Natural killer cell (primary cell): ENCODE results near the gene NTS. TPM values are rescaled to one million over a fixed set of nuclear protein-coding genes. Genes with fewer than 3 reads are reported as not detected.

Experiments used
- ATAC-seq, 3 donors: fragments of 150-1000 bp in 2 of 3; fragments of 200-7000 bp in 1 of 3; cut with Tn5 transposase; 1 replicate in 1 of 3; 2 replicates in 2 of 3; pipeline ENCODE4 v1.10.0; 2021; ENCODE audit warnings: mild to moderate bottlenecking in 2 of 3, moderate library complexity in 2 of 3
- DNase-seq, 2 donors: peaks; one replicate each; pipeline versions ENCODE4 v3.0.0 to v3.0.0-alpha.2; 2013 to 2021; ENCODE audit warnings: mixed read lengths in 1 of 2
- H3K27ac ChIP-seq: one replicate; pipeline ENCODE4 v1.5.1; 2013; ENCODE audit warnings: mild to moderate bottlenecking, low read length
- H3K27me3 ChIP-seq: one replicate; pipeline ENCODE4 v1.6.1; 2013; ENCODE audit warnings: low read length; ENCODE audit not compliant: control insufficient read depth, insufficient read depth
- H3K36me3 ChIP-seq: one replicate; pipeline ENCODE4 v1.6.1; 2013; ENCODE audit warnings: low read length; ENCODE audit not compliant: control insufficient read depth, insufficient read depth
- H3K4me1 ChIP-seq: one replicate; pipeline ENCODE4 v1.6.1; 2013; ENCODE audit warnings: low read length; ENCODE audit not compliant: control insufficient read depth, insufficient read depth
- H3K4me3 ChIP-seq: one replicate; pipeline ENCODE4 v1.5.1; 2013; ENCODE audit warnings: low read length
- H3K9me3 ChIP-seq: one replicate; pipeline ENCODE4 v1.6.1; 2013; ENCODE audit warnings: low read length; ENCODE audit not compliant: control insufficient read depth, insufficient read depth
- H3K27ac Mint-ChIP-seq, 2 donors: one replicate each; pipeline ENCODE4 v1.8.0; 2022; ENCODE audit warnings: mild to moderate bottlenecking in 2 of 2, mixed read lengths in 2 of 2, moderate library complexity in 1 of 2
- H3K27me3 Mint-ChIP-seq, 2 donors: one replicate each; pipeline ENCODE4 v1.8.0; 2022; ENCODE audit warnings: low read depth in 2 of 2, mixed read lengths in 2 of 2
- H3K36me3 Mint-ChIP-seq: one replicate; pipeline ENCODE4 v1.8.0; 2022; ENCODE audit warnings: mixed read lengths
- H3K4me1 Mint-ChIP-seq, 2 donors: one replicate each; pipeline ENCODE4 v1.8.0; 2022; ENCODE audit warnings: mixed read lengths in 2 of 2
- H3K4me3 Mint-ChIP-seq: one replicate; pipeline ENCODE4 v1.8.0; 2022; ENCODE audit warnings: mild to moderate bottlenecking, moderate library complexity, mixed read lengths
- H3K9me3 Mint-ChIP-seq, 2 donors: one replicate each; pipeline ENCODE4 v1.8.0; 2022; ENCODE audit warnings: mixed read lengths in 2 of 2
- CTCF ChIP-seq: fragments of 200-600 bp; IDR thresholded peaks from one replicate; pipeline ENCODE4 v1.8.0; 2022; ENCODE audit warnings: antibody characterized with exemption
- WGBS: methylation state at CpG from one replicate; pipeline ENCODE4 v1.1.7; 2013; ENCODE audit warnings: missing lambda C conversion rate; ENCODE audit not compliant: insufficient coverage; 5-methylcytosine and 5-hydroxymethylcytosine counted together
- intact Hi-C: fragments of 100-400 bp; cut with micrococcal nuclease; formaldehyde crosslinking; loops from one replicate; pipeline ENCODE4 v1.14.2; 2022
- total RNA-seq, 4 donors: library from RNA; stranded (reverse); fragments of 120-200 nt in 1 of 4; gene quantifications; one replicate each; pipeline versions ENCODE4 v1.2.3 to v1.2.4, GENCODE V29; 2013 to 2022

NTS gene
- not detected for total RNA-seq
- not detected for total RNA-seq (2013)

GRCh38 chr12:85874031-85874461 lies at the start of gene NTS:
TSS of gene NTS (plus strand) at chr12:85874295. CDS start at chr12:85874404, 109 bp downstream.
- Histone ChIP-seq H3K4me1 (no peaks in the 10 kb centered on the region), H3K9me3 (no peaks in the 10 kb centered on the region), H3K27ac (no peak within 1 kb of the TSS), H3K27me3 (no peaks in the 10 kb centered on the region), H3K4me3 (no peak within 1 kb of the TSS), H3K36me3 (no peaks in the 10 kb centered on the region)
- DNase-seq (no peak), ATAC-seq (no peak)
- no peak for TF ChIP-seq CTCF
- no peaks in the 10 kb centered on the region for H3K4me1 Mint-ChIP-seq
- intact Hi-C loops, result loop anchor here (2.0 kb wide), 1 partner anchor 405 kb away; no protein-coding TSS in a partner anchor
- no peaks in the 10 kb centered on the region for H3K36me3 Mint-ChIP-seq
- WGBS, result 43% methylated on average over 3 of the region's 3 CpGs
- H3K27me3 Mint-ChIP-seq, result peaks cover 0 to 8% of the 10 kb centered on the region in 2 donors
- H3K4me3 Mint-ChIP-seq, result no peak within 1 kb of the TSS
- H3K27ac Mint-ChIP-seq, result no peak within 1 kb of the TSS
- no peaks in the 10 kb centered on the region for H3K9me3 Mint-ChIP-seq

- TF ChIP-seq CTCF, result no peak
- intact Hi-C loops, result no loop called here
- H3K27ac ChIP-seq, result no peak overlapping the region
- no peaks in the 10 kb centered on the region for H3K9me3 ChIP-seq
- no peaks in the 10 kb centered on the region for H3K36me3 Mint-ChIP-seq
- H3K4me1 ChIP-seq, result no peaks in the 10 kb centered on the region
- no peak overlapping the region for H3K4me3 ChIP-seq
- H3K27me3 ChIP-seq, result no peaks in the 10 kb centered on the region
- H3K4me1 Mint-ChIP-seq, result no peaks in the 10 kb centered on the region
- H3K36me3 ChIP-seq, result no peaks in the 10 kb centered on the region
- ATAC-seq (no peak), DNase-seq (no peak)
- H3K4me3 Mint-ChIP-seq, result no peak overlapping the region
- no peak overlapping the region for H3K27ac Mint-ChIP-seq
- peaks cover 2 to 4% of the 10 kb centered on the region in 2 donors for H3K9me3 Mint-ChIP-seq
- peaks cover 0 to 2% of the 10 kb centered on the region in 2 donors for H3K27me3 Mint-ChIP-seq
Observed at GRCh38 chr12:85825746-85826145, 48.3 kb upstream of the NTS start.

- no peak for TF ChIP-seq CTCF
- no peaks in the 10 kb centered on the region for H3K9me3 ChIP-seq
- Mint-ChIP-seq H3K27me3 (peaks cover 0 to 2% of the 10 kb centered on the region in 2 donors), H3K4me3 (no peak overlapping the region), H3K27ac (no peak overlapping the region), H3K36me3 (no peaks in the 10 kb centered on the region), H3K9me3 (peaks cover 2% of the 10 kb centered on the region in 2 donors), H3K4me1 (no peaks in the 10 kb centered on the region)
- ATAC-seq (no peak), DNase-seq (no peak)
- no peak overlapping the region for H3K27ac ChIP-seq
- WGBS, result no CpG with 5 or more reads among the region's 1 CpG
- H3K27me3 ChIP-seq, result no peaks in the 10 kb centered on the region
- no peaks in the 10 kb centered on the region for H3K36me3 ChIP-seq
- intact Hi-C loops, result no loop called here
- no peak overlapping the region for H3K4me3 ChIP-seq
- H3K4me1 ChIP-seq, result no peaks in the 10 kb centered on the region
Observed at GRCh38 chr12:85828576-85828975, 45.5 kb upstream of the NTS start.

- 60% methylated on average over 1 of the region's 2 CpGs for WGBS
- H3K27me3 ChIP-seq, result no peaks in the 10 kb centered on the region
- no peak overlapping the region for H3K4me3 ChIP-seq
- no peaks in the 10 kb centered on the region for H3K36me3 ChIP-seq
- ATAC-seq (no peak), DNase-seq (no peak)
- Mint-ChIP-seq H3K36me3 (no peaks in the 10 kb centered on the region), H3K4me1 (no peaks in the 10 kb centered on the region), H3K4me3 (no peak overlapping the region), H3K27me3 (peaks cover 0 to 2% of the 10 kb centered on the region in 2 donors), H3K9me3 (peaks cover 2% of the 10 kb centered on the region in 2 donors), H3K27ac (no peak overlapping the region)
- no peak overlapping the region for H3K27ac ChIP-seq
- no peak for TF ChIP-seq CTCF
- H3K4me1 ChIP-seq, result no peaks in the 10 kb centered on the region
- no peaks in the 10 kb centered on the region for H3K9me3 ChIP-seq
- intact Hi-C loops, result no loop called here
Observed at GRCh38 chr12:85829391-85829790, 44.7 kb upstream of the NTS start.
